Heart left ventricle (tissue), 16 donors: Measurements from ENCODE around the gene NSMF. TPM values are rescaled to one million over a fixed set of nuclear protein-coding genes. Genes with fewer than 3 reads are reported as not detected.
A peak's percentile ranks its signal among the peaks of the same experiment; 100 is the strongest.
"Not testable (repeated sequence)": the region's sequence is repeated elsewhere in the genome, so short reads cannot be mapped to it uniquely, and the experiment has no call there.

Experiments
- ATAC-seq, 4 donors: fragments of 200-7000 bp; cut with Tn5 transposase; one replicate each; pipeline ENCODE4 v1.9.1; 2020 to 2022; ENCODE audit warnings: moderate library complexity in 4 of 4, mild to moderate bottlenecking in 3 of 4, moderate number of reproducible peaks in 1 of 4
- DNase-seq, 5 donors: peaks; one replicate each; pipeline ENCODE4 v3.0.0-alpha.2; 2020
- H3K27ac ChIP-seq, 12 donors: fragments of 200-600 bp; sonication (generic) in 4 of 12; one replicate each; pipeline versions ENCODE4 v1.5.0 to v1.8.0; 2016 to 2022; ENCODE audit warnings: mild to moderate bottlenecking in 2 of 12
- H3K27me3 ChIP-seq, 9 donors: fragments of 200-600 bp; sonication (generic) in 2 of 9; one replicate each; pipeline versions ENCODE4 v1.5.1 to v1.8.0; 2016 to 2022; ENCODE audit warnings: mild to moderate bottlenecking in 3 of 9
- H3K36me3 ChIP-seq, 9 donors: fragments of 200-600 bp; sonication (generic) in 2 of 9; one replicate each; pipeline versions ENCODE4 v1.5.0 to v1.8.0; 2018 to 2022; ENCODE audit warnings: mild to moderate bottlenecking in 2 of 9
- H3K4me1 ChIP-seq, 12 donors: fragments of 200-600 bp; sonication (generic) in 4 of 12; one replicate each; pipeline versions ENCODE4 v1.5.0 to v1.8.0; 2016 to 2022; ENCODE audit warnings: mild to moderate bottlenecking in 3 of 12
- H3K4me3 ChIP-seq, 12 donors: fragments of 200-600 bp; sonication (generic) in 4 of 12; one replicate each; pipeline versions ENCODE4 v1.5.0 to v1.8.0; 2017 to 2022; ENCODE audit warnings: mild to moderate bottlenecking in 9 of 12, moderate library complexity in 4 of 12
- H3K9me3 ChIP-seq, 12 donors: fragments of 200-600 bp; sonication (generic) in 4 of 12; one replicate each; pipeline versions ENCODE4 v1.5.0 to v1.8.0; 2016 to 2022; ENCODE audit warnings: mild to moderate bottlenecking in 1 of 12
- CTCF ChIP-seq, 12 donors: fragments of 200-600 bp; sonication (generic) in 4 of 12; IDR thresholded peaks; one replicate each; pipeline versions ENCODE4 v1.5.0 to v1.8.0; 2018 to 2022; ENCODE audit warnings: antibody characterized with exemption in 12 of 12, mild to moderate bottlenecking in 5 of 12
- POLR2A ChIP-seq, 2 donors: fragments of 450-650 bp; IDR thresholded peaks; one replicate each; pipeline ENCODE4 v1.6.1; 2017; ENCODE audit warnings: antibody characterized with exemption in 2 of 2, mild to moderate bottlenecking in 2 of 2, moderate library complexity in 2 of 2
- WGBS, 4 donors: extraction: QIAGEN DNeasy Blood & Tissue Kit in 2 of 4; methylation state at CpG; one replicate each; pipeline versions ENCODE4 v1.1.5 to v1.1.7; 2013 to 2018; 5-methylcytosine and 5-hydroxymethylcytosine counted together
- intact Hi-C, 10 donors: fragments of 100-400 bp; cut with DNase I; formaldehyde crosslinking; loops; one replicate each; pipeline versions ENCODE4 v1.11.1 to v1.14.2; 2022
- polyA plus RNA-seq, 2 donors: library from polyadenylated mRNA; stranded (reverse); fragments of 200-250 nt; gene quantifications; one replicate each; pipeline ENCODE4 v1.2.3, GENCODE V29; 2013
- total RNA-seq, 9 donors: library from RNA; depleted of rRNA in 2 of 9; stranded (reverse); fragments of >200 nt in 2 of 9; fragmentation: NEBNext Ultra II Directional in 3 of 9; extraction: Animal tissue kit (Norgen Biotek cat#: 25700) in 3 of 9; gene quantifications; one replicate each; pipeline versions ENCODE4 v1.1.0 to v1.2.4, GENCODE V29; 2016 to 2023
- donor health status: ischemic (EF 13 %, LVEDD 7.1; RV severe dilation, severe dysfunction).
- donor health status: healthy with polysubstance abuse.
- donor health status: DM: no; HTN: yes; CAD: no.
- donor health status: DM: no; HTN: no; CAD: no.
- donor health status: ischemic (EF 25% LVEDD 6.9; RV normal size, moderate dysfunction).
- donor health status: ischemic (EF 25% LVEDD 5.7; RV mildly dilated, moderate dysfunction).
- donor health status: healthy.
- donor health status: DM: yes; HTN: yes; CAD: no.
- donor health status: ischemic (EF 35%, LVEDD 5.7; RV mildly dilated, moderate dysfunction).
- donor health status: nonischemic (EF 11% LVEDD 7.7; RV severe dilation, severe dysfunction).
- donor health status: DM: yes; HTN: yes; CAD: no.
- donor health status: PGD.
- donor health status: ischemic (EF 29% LVEDD 5.4; RV normal size, mild dysfunction).
- donor health status: nonischemic (EF 23%, LVEDD 6.1; RV moderate dilation, normal function).

NSMF gene
- total and polyA plus RNA-seq, 11 donors: 7.5 to 22.1 (median 13.4) TPM

- Histone ChIP-seq H3K27ac (no peak overlapping the region), H3K9me3 (peaks cover 0 to 19% (median 11%) of the 10 kb centered on the region in 12 donors), H3K4me3 (no peak overlapping the region), H3K27me3 (no peaks in the 10 kb centered on the region), H3K4me1 (no peaks in the 10 kb centered on the region), H3K36me3 (peaks cover 0 to 4% (median 0%) of the 10 kb centered on the region in 9 donors)
- DNase-seq (peak in 2 of 5 donors; percentile 5 to 28), ATAC-seq (no peak)
- intact Hi-C loops: no loop called here
- WGBS, 4 donors: 93 to 95% (median 93%) methylated on average over 18 of the region's 18 CpGs
- no peak for TF ChIP-seq POLR2A (IDR thresholded peaks at IDR 0.05)
These were observed 15.1 kb upstream of the NSMF start for GRCh38 chr9:137474271-137474670.

GRCh38 chr9:137470785-137471184, 11.7 kb upstream of the NSMF start:
- intact Hi-C loops: no loop called here
- Histone ChIP-seq H3K27me3 (no peaks in the 10 kb centered on the region), H3K27ac (no peak overlapping the region), H3K4me3 (no peak overlapping the region), H3K9me3 (peaks cover 0 to 10% (median 7%) of the 10 kb centered on the region in 12 donors), H3K4me1 (no peaks in the 10 kb centered on the region), H3K36me3 (peaks cover 0 to 3% (median 0%) of the 10 kb centered on the region in 9 donors)
- DNase-seq (peak in 1 of 5 donors; percentile 16), ATAC-seq (no peak)
- TF ChIP-seq POLR2A (IDR thresholded peaks at IDR 0.05) (no peak), CTCF (IDR thresholded peaks at IDR 0.05) (no peak)
- 65 to 82% (median 72%) methylated on average over 7 of the region's 7 CpGs for WGBS, 4 donors

GRCh38 chr9:137467896-137468295, 8.8 kb upstream of the NSMF start:
- Histone ChIP-seq H3K9me3 (no peaks in the 10 kb centered on the region), H3K4me3 (no peak overlapping the region), H3K4me1 (no peaks in the 10 kb centered on the region), H3K27ac (no peak overlapping the region), H3K27me3 (no peaks in the 10 kb centered on the region), H3K36me3 (peaks cover 0 to 3% (median 0%) of the 10 kb centered on the region in 9 donors)
- no peak for TF ChIP-seq POLR2A (IDR thresholded peaks at IDR 0.05)
- TF ChIP-seq CTCF (IDR thresholded peaks at IDR 0.05): no peak
- ATAC-seq (no peak), DNase-seq (peak in 3 of 5 donors; percentile 12 to 27 (median 17))
- 96 to 99% (median 99%) methylated on average over 7 of the region's 7 CpGs for WGBS, 4 donors
- intact Hi-C loops: loop anchor here in 1 of 10 donors (10.0 kb wide), 1 partner anchor 63 kb away; no protein-coding TSS in a partner anchor

- intact Hi-C loops: loop anchor here in 1 of 10 donors (10.0 kb wide), 1 partner anchor 62 kb away; no protein-coding TSS in a partner anchor
- Histone ChIP-seq H3K36me3 (peaks cover 0 to 3% (median 0%) of the 10 kb centered on the region in 9 donors), H3K4me3 (no peak overlapping the region), H3K4me1 (peaks cover 0 to 2% (median 0%) of the 10 kb centered on the region in 12 donors), H3K27me3 (peaks cover 0 to 3% (median 0%) of the 10 kb centered on the region in 9 donors), H3K9me3 (no peaks in the 10 kb centered on the region), H3K27ac (no peak overlapping the region)
- no peak for ATAC-seq
- TF ChIP-seq POLR2A (IDR thresholded peaks at IDR 0.05) (no peak), CTCF (IDR thresholded peaks at IDR 0.05) (no peak)
- 90 to 95% (median 94%) methylated on average over 12 to 16 of the region's 16 CpGs for WGBS, 4 donors
- peak in 2 of 5 donors; percentile 14 to 23 for DNase-seq
These were observed 8.0 kb upstream of the NSMF start for GRCh38 chr9:137467161-137467581.

- H3K4me1 ChIP-seq, H3K4me3 ChIP-seq, ATAC-seq, H3K27me3 ChIP-seq, H3K36me3 ChIP-seq, H3K27ac ChIP-seq, H3K9me3 ChIP-seq: not testable (repeated sequence)
- WGBS, 4 donors: 89 to 94% (median 91%) methylated on average over 35 of the region's 35 CpGs
- DNase-seq: peak in 1 of 5 donors; percentile 36
- intact Hi-C loops: loop anchor here in 1 of 10 donors (10.0 kb wide), 1 partner anchor 62 kb away; no protein-coding TSS in a partner anchor
These were observed 7.4 kb upstream of the NSMF start for GRCh38 chr9:137466389-137467085.
